Stimulated activated CD8-positive, alpha-beta memory T cell treated with anti-CD3 and anti-CD28 coated beads, Interleukin-4, amount 100 ng/mL, for 1 hour (primary cell): Measurements from ENCODE around the gene ARL5C.
"Not testable (repeated sequence)": the region's sequence is repeated elsewhere in the genome, so short reads cannot be mapped to it uniquely, and the experiment has no call there.

Experiments
- DNase-seq, 2 donors: peaks; one replicate each; pipeline ENCODE4 v3.0.0-alpha.2; 2020; ENCODE audit warnings: low read depth in 2 of 2, low spot score in 1 of 2

Gene ARL5C

DNA sequence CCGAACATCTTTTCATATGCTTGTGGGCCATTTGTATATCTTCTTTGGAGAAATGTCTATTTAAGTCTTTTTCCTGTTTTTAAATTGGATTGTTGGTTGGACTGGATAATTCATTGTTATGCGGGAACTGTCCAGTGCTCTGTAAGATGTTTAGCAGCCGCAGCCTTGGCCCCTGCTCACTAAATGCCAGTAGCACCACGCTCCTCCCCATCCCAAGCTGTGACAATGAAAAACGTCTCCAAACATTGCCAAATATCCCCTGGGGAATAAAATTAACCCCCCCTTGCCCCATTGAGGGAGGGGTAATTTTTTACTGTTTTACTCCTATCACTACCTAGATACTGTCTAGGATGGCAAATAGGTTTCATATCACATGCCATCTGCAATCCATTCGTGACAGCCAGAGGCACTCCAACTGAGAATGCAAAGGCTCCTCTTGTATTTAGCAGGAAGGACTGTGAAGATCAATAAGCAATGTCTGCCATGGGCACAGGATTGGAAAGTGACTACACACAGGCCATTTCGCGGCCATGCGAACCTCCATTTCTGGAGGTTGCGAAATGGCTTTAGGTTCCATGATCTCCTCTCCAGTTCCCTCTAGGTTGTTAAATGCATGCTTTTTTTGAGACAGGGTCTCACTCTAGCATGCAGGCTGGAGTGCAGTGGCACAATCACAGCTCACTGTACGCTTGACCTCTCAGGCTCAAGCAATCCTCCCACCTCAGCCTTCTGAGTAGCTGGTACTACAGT is 23.9 kb downstream of the ARL5C start:
- no peak for DNase-seq

DNA sequence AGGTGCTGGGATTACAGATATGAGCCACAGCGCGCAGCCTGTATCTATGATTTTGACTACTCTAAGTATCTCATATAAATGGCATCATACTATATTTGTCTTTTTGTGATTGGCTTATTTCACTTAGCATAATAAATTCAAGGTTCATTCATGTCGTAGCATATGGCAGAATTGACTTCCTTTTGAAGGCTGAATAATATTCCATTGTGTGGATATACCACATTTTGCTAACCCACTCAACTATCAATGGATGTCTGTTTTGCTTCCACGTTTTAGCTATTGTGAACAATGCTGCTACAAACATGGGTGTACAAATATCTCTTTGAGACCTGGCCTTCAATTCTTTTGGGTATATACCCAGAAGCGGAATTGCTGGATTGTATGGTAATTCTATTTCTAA is 24.7 kb downstream of the ARL5C start:
- no peak for DNase-seq

GRCh38 chr17:39139561-39139960 is 26.4 kb downstream of the ARL5C start:
- DNase-seq: no peak

GRCh38 chr17:39139161-39139511 is 26.8 kb downstream of the ARL5C start:
- no peak for DNase-seq

- no peak for DNase-seq
Measured at GRCh38 chr17:39138431-39139160, 27.4 kb downstream of the ARL5C start.

GRCh38 chr17:39134878-39135277 is 31.1 kb downstream of the ARL5C start:
- no peak for DNase-seq

DNA sequence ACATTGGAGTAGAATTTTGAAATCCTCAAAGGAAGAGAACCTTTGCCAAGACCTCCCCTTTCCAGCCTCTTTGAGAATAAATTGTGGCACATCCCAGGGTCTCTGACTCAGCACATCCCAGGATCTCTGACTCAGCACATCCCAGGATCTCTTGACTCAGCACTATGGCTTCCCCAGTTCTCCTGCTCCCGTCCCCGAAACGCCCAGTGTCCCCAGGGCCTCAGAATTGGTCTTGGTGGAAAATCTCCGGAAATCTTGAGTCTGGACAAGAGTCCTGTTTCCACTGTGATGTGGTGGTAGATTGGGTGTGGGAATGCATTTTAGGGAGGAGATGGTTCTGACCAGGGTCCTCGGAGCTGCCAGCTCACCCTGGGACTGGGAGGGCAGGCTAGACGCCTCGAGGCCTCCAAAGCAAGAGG is 33.8 kb downstream of the ARL5C start:
- no peak for DNase-seq

GRCh38 chr17:39131616-39132015 is 34.3 kb downstream of the ARL5C start:
- no peak for DNase-seq

DNA sequence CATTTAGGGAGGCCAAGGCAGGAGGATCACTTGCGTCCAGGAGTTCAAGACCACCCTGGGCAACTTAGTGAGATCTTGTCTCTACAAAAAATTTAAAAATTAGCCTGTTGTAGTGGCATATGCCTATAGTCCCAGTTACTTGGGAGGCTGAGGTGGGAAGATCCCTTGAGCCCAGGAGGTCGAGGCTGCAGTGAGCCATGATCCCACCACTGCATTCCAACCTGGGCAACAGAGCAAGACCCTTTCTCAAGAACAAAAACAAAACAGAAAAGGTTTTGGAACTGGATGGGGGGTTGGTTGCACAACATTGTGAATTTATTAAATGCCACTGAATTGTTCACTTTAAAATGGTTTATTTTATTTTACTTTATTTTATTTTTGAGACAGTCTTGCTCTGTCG is 35.8 kb downstream of the ARL5C start:
- no peak for DNase-seq

DNA sequence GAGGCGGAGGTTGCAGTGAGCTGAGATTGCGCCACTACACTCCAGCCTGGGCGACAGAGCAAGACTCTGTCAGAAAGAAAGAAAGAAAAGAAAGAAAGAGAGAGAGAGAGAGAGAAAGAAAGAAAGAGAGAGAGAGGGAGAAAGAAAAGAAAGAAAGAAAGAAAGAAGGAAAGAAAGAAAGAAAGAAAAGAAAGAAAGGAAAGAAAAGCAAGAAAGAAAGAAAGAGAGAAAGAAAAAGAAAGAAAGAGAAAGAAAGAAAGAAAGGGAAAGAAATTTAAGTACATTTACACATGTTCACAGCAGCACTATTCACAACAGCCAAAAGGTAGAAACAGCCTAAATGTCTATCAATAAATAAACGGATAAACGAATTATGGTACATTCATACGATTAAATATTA is 36.4 kb downstream of the ARL5C start:
- DNase-seq: not testable (repeated sequence)

GRCh38 chr17:39126436-39126835 is 39.5 kb downstream of the ARL5C start:
- no peak for DNase-seq

DNA sequence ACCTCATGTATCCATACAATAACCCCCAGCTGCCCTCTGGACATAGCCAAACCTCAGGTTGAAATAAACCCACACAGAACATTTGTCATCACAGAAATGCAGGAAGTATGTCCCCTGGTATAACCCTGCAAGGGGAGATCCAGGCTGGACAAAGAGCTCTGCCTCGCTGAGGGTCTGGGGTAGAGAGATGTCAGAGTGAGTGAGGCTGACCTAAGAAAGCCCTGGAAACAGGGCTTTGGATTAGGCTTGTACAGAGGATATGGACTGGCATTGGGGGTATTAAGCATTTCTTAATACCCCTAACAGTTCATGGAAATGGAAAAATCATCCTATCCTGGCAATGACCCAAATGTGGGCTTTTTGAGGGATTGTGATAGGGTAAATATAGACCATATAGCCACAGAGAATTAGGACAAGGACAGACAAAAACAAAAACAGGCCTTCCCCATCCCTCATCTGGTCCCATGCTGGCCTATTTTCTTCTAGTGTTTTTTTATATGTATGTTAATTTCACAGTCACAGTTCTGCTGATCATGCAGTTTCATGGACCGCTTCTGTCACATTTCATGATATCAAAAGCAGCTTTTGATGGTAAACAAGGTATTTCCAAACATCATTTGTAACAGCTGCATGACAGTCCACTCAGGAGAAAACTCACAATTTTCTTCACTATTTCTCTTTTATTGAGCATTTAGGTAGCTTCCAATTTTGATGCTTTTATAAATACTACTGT is 40.7 kb downstream of the ARL5C start:
- no peak for DNase-seq

GRCh38 chr17:39123627-39124026 is 42.3 kb downstream of the ARL5C start:
- no peak for DNase-seq

- DNase-seq: no peak
Measured at GRCh38 chr17:39122991-39123390, 43.0 kb downstream of the ARL5C start.

DNA sequence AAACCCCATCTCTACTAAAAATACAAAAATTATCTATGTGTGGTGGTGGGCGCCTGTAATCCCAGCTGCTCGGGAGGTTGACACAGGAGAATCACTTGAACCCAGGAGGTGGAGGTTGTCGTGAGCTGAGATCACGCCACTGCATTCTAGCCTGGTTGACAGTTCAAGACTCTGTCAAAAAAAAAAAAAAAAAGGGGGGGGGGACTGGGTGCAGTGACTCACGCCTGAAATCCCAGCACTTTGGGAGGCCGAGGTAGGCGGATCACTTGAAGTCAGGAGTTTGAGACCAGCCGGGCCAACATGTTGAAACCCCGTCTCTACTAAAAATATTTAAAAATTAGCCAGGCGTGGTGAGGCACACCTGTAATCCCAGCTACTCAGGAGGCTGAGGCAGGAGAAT is 44.0 kb downstream of the ARL5C start:
- not testable (repeated sequence) for DNase-seq

DNA sequence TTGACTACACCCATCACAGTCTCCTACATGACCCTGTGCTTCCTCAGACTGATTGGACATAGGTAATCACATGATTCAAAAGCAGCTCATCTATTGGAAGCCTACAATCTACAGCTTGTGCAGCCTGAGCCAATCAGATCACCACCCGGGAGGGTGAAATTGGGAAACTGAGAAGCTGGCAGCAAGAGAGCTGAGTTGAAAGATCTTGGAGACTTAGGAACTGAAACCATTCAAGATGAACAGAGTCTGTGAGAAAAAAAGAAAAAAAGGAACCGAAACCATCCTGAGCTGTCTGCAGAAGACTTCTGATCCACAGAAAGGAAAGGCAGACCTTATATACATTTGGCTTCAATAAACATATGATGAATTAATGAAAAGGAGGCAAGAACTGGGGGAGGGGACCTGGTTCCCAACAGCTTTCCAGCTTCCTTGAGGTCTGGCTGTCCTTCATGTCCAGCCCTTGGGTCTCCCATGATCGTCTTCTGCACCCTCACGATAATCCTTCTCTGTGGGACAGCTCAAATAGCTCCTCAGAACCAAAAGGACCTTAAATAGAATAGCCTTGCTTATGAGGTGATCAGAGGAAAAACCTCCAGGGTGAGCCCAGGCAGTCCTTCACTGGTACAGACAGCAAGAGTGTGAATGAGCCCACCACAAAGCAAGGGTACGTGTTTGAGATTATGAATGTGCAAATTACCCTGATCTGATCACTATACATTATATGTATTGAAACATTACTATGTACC is 47.1 kb downstream of the ARL5C start:
- DNase-seq: no peak

DNA sequence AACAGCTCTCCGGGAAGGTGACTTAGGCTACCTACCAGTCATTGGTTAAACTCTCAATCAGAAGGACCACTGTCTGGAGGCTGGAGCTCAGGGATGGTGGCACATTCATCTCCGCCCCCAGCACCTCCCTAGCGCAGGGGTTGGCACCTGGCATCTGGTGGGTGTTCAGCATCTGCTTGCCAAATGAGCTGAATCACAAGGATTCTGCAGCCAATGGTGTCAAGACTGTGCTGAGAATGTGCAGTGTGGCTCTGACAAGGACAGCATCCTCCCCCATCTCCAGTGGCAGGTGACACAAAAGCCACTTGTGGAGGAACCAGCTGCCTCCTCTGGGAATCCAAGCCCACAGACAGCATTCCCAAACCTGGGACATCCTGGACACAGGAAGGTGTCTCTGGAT is 49.7 kb downstream of the ARL5C start:
- no peak for DNase-seq

DNA sequence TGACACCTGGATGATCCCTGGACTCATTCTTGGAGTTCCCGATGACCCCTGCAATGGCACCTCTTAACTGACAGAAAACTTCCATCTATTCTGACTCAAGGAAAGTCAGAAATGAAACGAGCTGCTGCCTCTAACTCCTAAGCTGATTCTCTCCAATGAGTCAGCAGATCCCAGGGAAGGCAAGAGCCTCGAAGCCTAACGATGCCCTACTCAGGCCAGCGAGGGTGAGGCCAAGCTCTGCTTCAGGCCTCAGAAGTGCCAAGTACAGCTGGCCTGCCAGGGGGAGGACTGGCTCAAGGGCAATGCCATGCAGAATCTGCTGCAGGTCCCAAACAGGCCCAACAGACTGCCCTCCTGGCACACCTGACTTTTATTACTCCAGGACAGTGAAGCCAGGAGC is 50.8 kb downstream of the ARL5C start:
- DNase-seq: no peak

DNA sequence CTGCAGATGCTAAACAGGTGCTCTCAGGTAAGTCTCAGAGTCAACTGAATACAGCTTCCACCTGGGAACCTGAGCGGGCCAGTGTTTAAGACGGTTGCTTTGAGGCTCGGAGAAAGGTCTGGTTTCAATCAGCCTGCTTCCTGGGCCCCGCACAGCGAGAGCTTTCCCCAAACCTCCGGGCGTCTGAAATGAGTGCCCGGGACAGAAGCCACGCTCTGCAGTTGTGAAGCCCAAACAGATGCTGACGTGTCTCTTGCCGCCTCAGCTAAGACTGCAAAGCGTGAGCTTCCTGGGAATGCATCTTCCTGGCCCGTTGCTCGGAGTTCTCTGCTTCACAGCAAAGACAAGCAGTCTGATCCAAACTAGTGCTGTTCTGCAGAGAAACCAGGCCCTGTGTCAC is 51.2 kb downstream of the ARL5C start:
- DNase-seq: no peak

- DNase-seq: no peak
Measured at GRCh38 chr17:39113871-39114270, 52.1 kb downstream of the ARL5C start.

DNA sequence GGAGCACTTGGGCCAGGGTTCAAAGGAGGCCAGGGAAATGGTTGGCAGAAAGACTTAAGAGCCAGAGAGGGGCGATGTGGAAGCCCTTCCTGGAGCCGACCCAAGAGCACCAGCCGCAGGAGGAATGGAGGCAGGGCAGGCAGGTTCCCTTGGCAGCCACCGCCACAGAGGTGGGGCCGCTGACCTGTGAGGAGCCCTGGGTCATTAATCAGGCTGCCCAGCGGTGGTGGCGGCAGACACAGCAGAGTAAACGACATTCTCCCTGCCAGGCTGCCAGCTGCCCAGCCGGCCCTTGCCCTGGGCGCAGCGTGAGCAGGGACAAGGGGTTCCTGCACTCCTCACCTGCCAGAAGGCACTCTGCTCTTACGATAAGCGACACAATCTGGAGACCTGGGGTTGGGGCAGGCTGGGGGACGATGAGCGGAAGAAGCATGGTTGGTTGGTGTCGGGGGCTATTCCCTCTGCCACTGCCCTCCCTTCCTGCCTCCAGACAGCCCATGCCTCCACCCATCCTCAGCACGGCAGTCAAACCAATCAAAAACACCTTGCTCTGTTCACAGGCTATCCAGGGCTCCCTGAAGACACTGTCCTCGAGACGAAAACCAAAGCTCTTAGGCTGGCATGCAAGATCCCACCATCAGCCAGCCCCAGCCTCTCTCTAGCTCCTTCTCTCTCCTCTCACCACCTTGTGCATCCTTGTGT is 55.4 kb downstream of the ARL5C start:
- DNase-seq: no peak
